Gastroesophageal sphincter (tissue), 3 donors: ENCODE measurements around the gene FSCN2.
A peak's percentile ranks its signal among the peaks of the same experiment; 100 is the strongest.

Experiments used
- EP300 ChIP-seq: sonication (generic); formaldehyde crosslinking; IDR thresholded peaks from one replicate; pipeline ENCODE4 v1.6.1; 2017; ENCODE audit warnings: antibody characterized with exemption, mild to moderate bottlenecking
- POLR2A ChIP-seq, 2 donors: fragments of 450-650 bp; IDR thresholded peaks; one replicate each; pipeline ENCODE4 v1.6.1; 2017; ENCODE audit warnings: antibody characterized with exemption in 2 of 2, mild to moderate bottlenecking in 2 of 2, moderate library complexity in 1 of 2
- POLR2AphosphoS5 ChIP-seq: sonication (generic); formaldehyde crosslinking; IDR thresholded peaks from one replicate; pipeline ENCODE4 v1.6.1; 2017; ENCODE audit warnings: antibody characterized with exemption
- TF ChIP-seq, protein P1 (sequence below), 4 experiments: fragments of 200-600 bp in 2 of 4; fragments of 450-650 bp in 2 of 4; sonication (generic) in 1 of 4; IDR thresholded peaks; one replicate each; pipeline ENCODE4 v1.5.1; 2017 to 2019; ENCODE audit warnings: antibody characterized with exemption in 4 of 4, mild to moderate bottlenecking in 2 of 4, moderate library complexity in 2 of 4

DNA sequence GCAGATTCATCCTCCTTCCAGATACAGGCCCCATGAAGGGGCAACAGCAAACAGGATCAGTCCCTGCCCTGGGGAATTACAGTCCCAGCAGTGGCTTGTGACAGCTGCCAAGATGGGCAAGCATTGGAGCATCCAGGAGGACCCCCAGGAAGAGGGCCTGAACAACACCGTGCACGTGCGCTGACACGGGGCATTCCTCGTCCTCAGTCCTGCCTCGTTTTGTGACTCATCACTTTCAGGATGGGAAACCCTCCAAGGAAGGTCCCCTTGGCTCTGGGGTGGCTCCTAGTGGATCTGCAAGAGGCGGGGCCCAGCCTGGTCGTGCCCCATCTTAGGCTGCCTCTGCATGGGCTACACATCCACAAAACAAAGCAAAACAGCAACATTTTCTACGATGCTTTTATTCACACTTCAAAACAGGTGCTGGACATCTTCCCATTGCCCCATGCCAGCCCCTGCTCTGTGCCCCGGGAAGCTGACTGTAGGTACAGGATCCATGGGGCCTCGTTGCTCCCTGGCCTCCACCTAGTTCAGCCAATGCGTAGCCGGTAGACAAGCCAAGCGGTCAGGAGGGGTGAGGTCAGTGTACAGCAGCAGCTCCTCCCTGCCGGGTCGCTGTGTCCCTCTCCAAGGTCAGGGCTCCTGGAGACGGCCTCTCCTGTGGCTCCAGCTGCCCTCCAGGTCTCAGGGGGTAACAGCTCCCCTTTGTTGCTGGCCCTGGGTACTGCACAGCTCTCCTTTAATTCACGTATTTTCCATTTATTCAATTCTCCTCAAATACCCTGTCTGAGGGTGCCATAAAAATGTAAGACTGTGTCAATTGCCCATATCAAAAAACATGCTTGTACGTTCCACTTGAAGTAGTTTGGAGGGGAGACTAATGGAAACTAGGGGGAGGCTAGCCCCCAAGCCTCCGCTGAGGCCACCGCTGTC is 47.8 kb upstream of the FSCN2 start:
- TF ChIP-seq, protein P1, sequence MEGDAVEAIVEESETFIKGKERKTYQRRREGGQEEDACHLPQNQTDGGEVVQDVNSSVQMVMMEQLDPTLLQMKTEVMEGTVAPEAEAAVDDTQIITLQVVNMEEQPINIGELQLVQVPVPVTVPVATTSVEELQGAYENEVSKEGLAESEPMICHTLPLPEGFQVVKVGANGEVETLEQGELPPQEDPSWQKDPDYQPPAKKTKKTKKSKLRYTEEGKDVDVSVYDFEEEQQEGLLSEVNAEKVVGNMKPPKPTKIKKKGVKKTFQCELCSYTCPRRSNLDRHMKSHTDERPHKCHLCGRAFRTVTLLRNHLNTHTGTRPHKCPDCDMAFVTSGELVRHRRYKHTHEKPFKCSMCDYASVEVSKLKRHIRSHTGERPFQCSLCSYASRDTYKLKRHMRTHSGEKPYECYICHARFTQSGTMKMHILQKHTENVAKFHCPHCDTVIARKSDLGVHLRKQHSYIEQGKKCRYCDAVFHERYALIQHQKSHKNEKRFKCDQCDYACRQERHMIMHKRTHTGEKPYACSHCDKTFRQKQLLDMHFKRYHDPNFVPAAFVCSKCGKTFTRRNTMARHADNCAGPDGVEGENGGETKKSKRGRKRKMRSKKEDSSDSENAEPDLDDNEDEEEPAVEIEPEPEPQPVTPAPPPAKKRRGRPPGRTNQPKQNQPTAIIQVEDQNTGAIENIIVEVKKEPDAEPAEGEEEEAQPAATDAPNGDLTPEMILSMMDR (IDR thresholded peaks at IDR 0.05), result peak in 1 of 4 experiments; percentile 27
- TF ChIP-seq POLR2A (IDR thresholded peaks at IDR 0.05) (no peak), POLR2AphosphoS5 (no peak), EP300 (no peak)
